ENCODE results near the gene FAM200B.

- TF ChIP-seq, protein P1, sequence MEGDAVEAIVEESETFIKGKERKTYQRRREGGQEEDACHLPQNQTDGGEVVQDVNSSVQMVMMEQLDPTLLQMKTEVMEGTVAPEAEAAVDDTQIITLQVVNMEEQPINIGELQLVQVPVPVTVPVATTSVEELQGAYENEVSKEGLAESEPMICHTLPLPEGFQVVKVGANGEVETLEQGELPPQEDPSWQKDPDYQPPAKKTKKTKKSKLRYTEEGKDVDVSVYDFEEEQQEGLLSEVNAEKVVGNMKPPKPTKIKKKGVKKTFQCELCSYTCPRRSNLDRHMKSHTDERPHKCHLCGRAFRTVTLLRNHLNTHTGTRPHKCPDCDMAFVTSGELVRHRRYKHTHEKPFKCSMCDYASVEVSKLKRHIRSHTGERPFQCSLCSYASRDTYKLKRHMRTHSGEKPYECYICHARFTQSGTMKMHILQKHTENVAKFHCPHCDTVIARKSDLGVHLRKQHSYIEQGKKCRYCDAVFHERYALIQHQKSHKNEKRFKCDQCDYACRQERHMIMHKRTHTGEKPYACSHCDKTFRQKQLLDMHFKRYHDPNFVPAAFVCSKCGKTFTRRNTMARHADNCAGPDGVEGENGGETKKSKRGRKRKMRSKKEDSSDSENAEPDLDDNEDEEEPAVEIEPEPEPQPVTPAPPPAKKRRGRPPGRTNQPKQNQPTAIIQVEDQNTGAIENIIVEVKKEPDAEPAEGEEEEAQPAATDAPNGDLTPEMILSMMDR (conservative IDR thresholded peaks at IDR 0.05; ENCODE audit: low read depth, low read length), result no peak
- TF ChIP-seq EZH2 (IDR thresholded peaks at IDR 0.05; ENCODE audit: borderline replicate concordance, low read depth, low read length, poor library complexity, severe bottlenecking), result no peak
These were observed 33.2 kb downstream of the FAM200B start for GRCh38 chr4:15714646-15715435.
